SK-N-SH (cell line): ENCODE data around the gene MYO19. TPM values are rescaled to one million over a fixed set of nuclear protein-coding genes. Genes with fewer than 3 reads are reported as not detected.

Experiments
- CTCF ChIA-PET: fragments of 300-600, 350-600 bp; formaldehyde crosslinking; extraction: SDS; loops from one replicate; lab custom pipeline; 2021; lab: Yijun Ruan, JAX
- POLR2A ChIA-PET: fragments of 350-600 bp; sonication (Branson Sonifier 250); formaldehyde crosslinking; extraction: SDS; loops from one replicate; lab custom pipeline; 2020; ENCODE audit warnings: antibody characterized with exemption, inconsistent platforms; lab: Yijun Ruan, JAX
- DNase-seq: peaks from one replicate; pipeline ENCODE4 v3.0.0; 2012
- H2AFZ ChIP-seq: fragments of 200-600 bp; sonication (generic); 2 replicates; pipeline ENCODE4 v1.8.1; 2016; ENCODE audit warnings: antibody characterized with exemption, mild to moderate bottlenecking, low read depth
- H3F3A ChIP-seq: fragments of 200-600 bp; sonication (generic); replicated peaks from 2 replicates; pipeline ENCODE3; 2016; ENCODE audit warnings: antibody characterized with exemption, mild to moderate bottlenecking; ENCODE audit not compliant: insufficient read depth
- H3K27ac ChIP-seq, 2 experiments: fragments of 200-500 bp in 1 of 2; fragments of 200-600 bp in 1 of 2; sonication (Bioruptor generic) in 1 of 2; sonication (generic), shearing (Covaris generic) in 1 of 2; 2 replicates each; pipeline versions ENCODE4 v1.5.1 to v1.6.1; 2014 to 2016; ENCODE audit warnings: low read depth in 2 of 2, inconsistent platforms in 1 of 2, low read length in 1 of 2, mild to moderate bottlenecking in 1 of 2, mixed read lengths in 1 of 2
- H3K27me3 ChIP-seq: fragments of 200-600 bp; sonication (generic), shearing (Covaris generic); 2 replicates; pipeline ENCODE4 v1.6.1; 2016; ENCODE audit warnings: mixed run types; ENCODE audit not compliant: insufficient read depth
- H3K36me3 ChIP-seq, 2 experiments: fragments of 200-500 bp in 1 of 2; fragments of 200-600 bp in 1 of 2; sonication (Bioruptor generic) in 1 of 2; sonication (generic) in 1 of 2; replicated peaks in 1 of 2; 2 replicates each; pipeline versions ENCODE3 to v1.5.1; 2014 to 2016; ENCODE audit warnings: low read length in 1 of 2, mild to moderate bottlenecking in 1 of 2; ENCODE audit not compliant: insufficient read depth in 2 of 2, control insufficient read depth in 1 of 2
- H3K4me1 ChIP-seq, 2 experiments: fragments of 200-500 bp in 1 of 2; fragments of 200-600 bp in 1 of 2; sonication (Bioruptor generic) in 1 of 2; sonication (generic), shearing (Covaris generic) in 1 of 2; 2 replicates each; pipeline versions ENCODE4 v1.5.1 to v1.6.1; 2014 to 2016; ENCODE audit warnings: low read depth in 1 of 2, low read length in 1 of 2, mixed run types in 1 of 2; ENCODE audit not compliant: insufficient read depth in 2 of 2, control insufficient read depth in 1 of 2
- H3K4me2 ChIP-seq: fragments of 200-600 bp; sonication (generic), shearing (Covaris generic); 2 replicates; pipeline ENCODE4 v1.6.1; 2017; ENCODE audit warnings: mixed run types
- H3K4me3 ChIP-seq, 2 experiments: fragments of 200-500 bp in 1 of 2; fragments of 200-600 bp in 1 of 2; sonication (Bioruptor generic) in 1 of 2; sonication (generic), shearing (Covaris generic) in 1 of 2; 2 replicates each; pipeline versions ENCODE4 v1.5.1 to v1.8.1; 2014 to 2016; ENCODE audit warnings: low read depth in 2 of 2, inconsistent platforms in 1 of 2, low read length in 1 of 2, mild to moderate bottlenecking in 1 of 2, mixed read lengths in 1 of 2, moderate library complexity in 1 of 2
- H3K79me2 ChIP-seq: fragments of 200-600 bp; sonication (generic); 2 replicates; pipeline ENCODE4 v1.8.1; 2017; ENCODE audit warnings: mild to moderate bottlenecking; ENCODE audit not compliant: insufficient read depth
- H3K9ac ChIP-seq: fragments of 200-600 bp; sonication (generic); 2 replicates; pipeline ENCODE4 v1.6.1; 2017; ENCODE audit warnings: mixed run types
- H3K9me2 ChIP-seq: fragments of 200-600 bp; sonication (generic); 2 replicates; pipeline ENCODE4 v1.6.1; 2017; ENCODE audit warnings: mixed run types
- H3K9me3 ChIP-seq: fragments of 200-600 bp; sonication (generic); 2 replicates; pipeline ENCODE4 v1.6.1; 2017; ENCODE audit warnings: mixed run types, mild to moderate bottlenecking, moderate library complexity
- H4K20me1 ChIP-seq: fragments of 200-600 bp; sonication (generic); 2 replicates; pipeline ENCODE4 v1.6.1; 2017; ENCODE audit warnings: mild to moderate bottlenecking, mixed run types; ENCODE audit not compliant: insufficient read depth
- EP300 ChIP-seq, 2 experiments: IDR thresholded peaks; 2 replicates each; pipeline versions ENCODE4 v1.4.0 to v1.6.1; 2012; ENCODE audit warnings: borderline replicate concordance in 1 of 2, low read depth in 1 of 2, low read length in 1 of 2
- FOSL2 ChIP-seq: IDR thresholded peaks from 2 replicates; pipeline ENCODE4 v1.4.0; 2012; ENCODE audit warnings: low read depth, mild to moderate bottlenecking, moderate library complexity, borderline replicate concordance
- GATA2 ChIP-seq: sonication (generic); formaldehyde crosslinking; IDR thresholded peaks from 2 replicates; pipeline ENCODE4 v1.5.0; 2020; ENCODE audit warnings: mild to moderate bottlenecking, missing genetic modification reagents
- JUND ChIP-seq: IDR thresholded peaks from 2 replicates; pipeline ENCODE4 v1.4.0; 2012
- MEF2A ChIP-seq: IDR thresholded peaks from 2 replicates; pipeline ENCODE4 v1.4.0; 2012; ENCODE audit warnings: low read depth, borderline replicate concordance
- MXI1 ChIP-seq: IDR thresholded peaks from 2 replicates; pipeline ENCODE4 v1.6.1; 2012; ENCODE audit warnings: mild to moderate bottlenecking, low read depth, low read length, improper control_type of control experiment
- NFIC ChIP-seq: IDR thresholded peaks from 2 replicates; pipeline ENCODE4 v1.4.0; 2012; ENCODE audit warnings: borderline replicate concordance
- RAD21 ChIP-seq: IDR thresholded peaks from 2 replicates; pipeline ENCODE4 v1.6.1; 2012; ENCODE audit warnings: mild to moderate bottlenecking, low read length
- RFX5 ChIP-seq: IDR thresholded peaks from 2 replicates; pipeline ENCODE4 v1.6.1; 2012; ENCODE audit warnings: mild to moderate bottlenecking, improper control_type of control experiment, low read length
- SMC3 ChIP-seq: IDR thresholded peaks from 2 replicates; pipeline ENCODE4 v1.6.1; 2012; ENCODE audit warnings: low read depth, low read length, improper control_type of control experiment
- TAF1 ChIP-seq: IDR thresholded peaks from 2 replicates; pipeline ENCODE4 v1.6.1; 2012; ENCODE audit warnings: low read depth, mild to moderate bottlenecking, low read length, moderate library complexity, borderline replicate concordance
- TEAD4 ChIP-seq: IDR thresholded peaks from 2 replicates; pipeline ENCODE4 v1.4.0; 2012; ENCODE audit warnings: mild to moderate bottlenecking, borderline replicate concordance; ENCODE audit not compliant: insufficient read depth
- WGBS: methylation state at CpG from one replicate; pipeline ENCODE4 v1.1.6; 2017; ENCODE audit warnings: low lambda C conversion rate; 5-methylcytosine and 5-hydroxymethylcytosine counted together
- polyA plus RNA-seq, 3 experiments: library from polyadenylated mRNA; depleted of rRNA; stranded (reverse); fragments of >200 nt; gene quantifications; 2 replicates each; pipeline ENCODE4 v1.2.3, GENCODE V29; 2012
- TF ChIP-seq, protein P1 (sequence below): IDR thresholded peaks from 2 replicates; pipeline ENCODE4 v1.4.0; 2012; ENCODE audit warnings: low read depth
- TF ChIP-seq, protein P2 (sequence below): fragments of 150-350 bp; IDR thresholded peaks from 2 replicates; pipeline ENCODE4 v1.6.1; 2017; ENCODE audit warnings: antibody characterized with exemption, low read length, low read depth, borderline replicate concordance
- TF ChIP-seq, protein P3 (sequence below): fragments of 200-600 bp; sonication (generic); IDR thresholded peaks from 2 replicates; pipeline ENCODE4 v1.6.1; 2017; ENCODE audit warnings: antibody characterized with exemption, mild to moderate bottlenecking, moderate library complexity
- TF ChIP-seq, protein P4 (sequence below): IDR thresholded peaks from 2 replicates; pipeline ENCODE4 v1.6.1; 2012; ENCODE audit warnings: mild to moderate bottlenecking, low read depth, low read length, moderate library complexity
- TF ChIP-seq, protein P5 (sequence below): fragments of 150-350 bp; IDR thresholded peaks from 2 replicates; pipeline ENCODE4 v1.6.1; 2016; ENCODE audit warnings: mild to moderate bottlenecking, low read depth, low read length

MYO19 gene
- polyA plus RNA-seq, 1 of the 3 experiments (the other 2 are of a cell fraction): 61.6 TPM

DNA sequence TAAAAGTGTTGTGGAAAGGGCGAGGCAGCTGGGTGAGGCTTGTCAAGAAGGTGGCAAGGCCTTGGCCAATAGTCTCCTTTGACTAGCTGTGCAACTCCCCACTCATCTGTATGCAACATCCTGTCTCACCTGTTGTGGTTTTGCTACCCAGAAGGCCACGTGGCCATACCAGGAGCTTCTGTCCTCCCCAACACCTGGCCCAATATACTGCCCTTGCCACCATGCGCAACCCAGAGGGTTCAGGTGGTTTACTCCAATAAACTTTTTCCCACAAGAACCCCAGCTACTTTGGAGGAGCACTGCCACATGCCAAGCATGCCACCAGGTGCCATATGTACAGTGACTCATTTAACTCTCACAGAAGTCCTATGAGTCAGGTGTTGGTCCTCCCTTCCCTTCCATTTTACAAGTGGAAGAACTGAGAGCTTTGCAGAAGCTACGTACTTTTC lies 10.2 kb downstream of the MYO19 start:
- TF ChIP-seq TEAD4: no peak
- no peak for TF ChIP-seq GATA2
- no peak for TF ChIP-seq FOSL2
- TF ChIP-seq, protein P1, sequence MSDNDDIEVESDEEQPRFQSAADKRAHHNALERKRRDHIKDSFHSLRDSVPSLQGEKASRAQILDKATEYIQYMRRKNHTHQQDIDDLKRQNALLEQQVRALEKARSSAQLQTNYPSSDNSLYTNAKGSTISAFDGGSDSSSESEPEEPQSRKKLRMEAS: no peak
- TF ChIP-seq JUND: no peak
- TF ChIP-seq RFX5: no peak
- no peak for TF ChIP-seq SMC3
- TF ChIP-seq, protein P2, sequence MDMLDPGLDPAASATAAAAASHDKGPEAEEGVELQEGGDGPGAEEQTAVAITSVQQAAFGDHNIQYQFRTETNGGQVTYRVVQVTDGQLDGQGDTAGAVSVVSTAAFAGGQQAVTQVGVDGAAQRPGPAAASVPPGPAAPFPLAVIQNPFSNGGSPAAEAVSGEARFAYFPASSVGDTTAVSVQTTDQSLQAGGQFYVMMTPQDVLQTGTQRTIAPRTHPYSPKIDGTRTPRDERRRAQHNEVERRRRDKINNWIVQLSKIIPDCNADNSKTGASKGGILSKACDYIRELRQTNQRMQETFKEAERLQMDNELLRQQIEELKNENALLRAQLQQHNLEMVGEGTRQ: no peak
- TF ChIP-seq, protein P3, sequence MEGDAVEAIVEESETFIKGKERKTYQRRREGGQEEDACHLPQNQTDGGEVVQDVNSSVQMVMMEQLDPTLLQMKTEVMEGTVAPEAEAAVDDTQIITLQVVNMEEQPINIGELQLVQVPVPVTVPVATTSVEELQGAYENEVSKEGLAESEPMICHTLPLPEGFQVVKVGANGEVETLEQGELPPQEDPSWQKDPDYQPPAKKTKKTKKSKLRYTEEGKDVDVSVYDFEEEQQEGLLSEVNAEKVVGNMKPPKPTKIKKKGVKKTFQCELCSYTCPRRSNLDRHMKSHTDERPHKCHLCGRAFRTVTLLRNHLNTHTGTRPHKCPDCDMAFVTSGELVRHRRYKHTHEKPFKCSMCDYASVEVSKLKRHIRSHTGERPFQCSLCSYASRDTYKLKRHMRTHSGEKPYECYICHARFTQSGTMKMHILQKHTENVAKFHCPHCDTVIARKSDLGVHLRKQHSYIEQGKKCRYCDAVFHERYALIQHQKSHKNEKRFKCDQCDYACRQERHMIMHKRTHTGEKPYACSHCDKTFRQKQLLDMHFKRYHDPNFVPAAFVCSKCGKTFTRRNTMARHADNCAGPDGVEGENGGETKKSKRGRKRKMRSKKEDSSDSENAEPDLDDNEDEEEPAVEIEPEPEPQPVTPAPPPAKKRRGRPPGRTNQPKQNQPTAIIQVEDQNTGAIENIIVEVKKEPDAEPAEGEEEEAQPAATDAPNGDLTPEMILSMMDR: no peak
- no peak for TF ChIP-seq TAF1
- no peak for TF ChIP-seq MXI1
- no peak for TF ChIP-seq RAD21
- no peak for TF ChIP-seq MEF2A
- TF ChIP-seq, protein P4, sequence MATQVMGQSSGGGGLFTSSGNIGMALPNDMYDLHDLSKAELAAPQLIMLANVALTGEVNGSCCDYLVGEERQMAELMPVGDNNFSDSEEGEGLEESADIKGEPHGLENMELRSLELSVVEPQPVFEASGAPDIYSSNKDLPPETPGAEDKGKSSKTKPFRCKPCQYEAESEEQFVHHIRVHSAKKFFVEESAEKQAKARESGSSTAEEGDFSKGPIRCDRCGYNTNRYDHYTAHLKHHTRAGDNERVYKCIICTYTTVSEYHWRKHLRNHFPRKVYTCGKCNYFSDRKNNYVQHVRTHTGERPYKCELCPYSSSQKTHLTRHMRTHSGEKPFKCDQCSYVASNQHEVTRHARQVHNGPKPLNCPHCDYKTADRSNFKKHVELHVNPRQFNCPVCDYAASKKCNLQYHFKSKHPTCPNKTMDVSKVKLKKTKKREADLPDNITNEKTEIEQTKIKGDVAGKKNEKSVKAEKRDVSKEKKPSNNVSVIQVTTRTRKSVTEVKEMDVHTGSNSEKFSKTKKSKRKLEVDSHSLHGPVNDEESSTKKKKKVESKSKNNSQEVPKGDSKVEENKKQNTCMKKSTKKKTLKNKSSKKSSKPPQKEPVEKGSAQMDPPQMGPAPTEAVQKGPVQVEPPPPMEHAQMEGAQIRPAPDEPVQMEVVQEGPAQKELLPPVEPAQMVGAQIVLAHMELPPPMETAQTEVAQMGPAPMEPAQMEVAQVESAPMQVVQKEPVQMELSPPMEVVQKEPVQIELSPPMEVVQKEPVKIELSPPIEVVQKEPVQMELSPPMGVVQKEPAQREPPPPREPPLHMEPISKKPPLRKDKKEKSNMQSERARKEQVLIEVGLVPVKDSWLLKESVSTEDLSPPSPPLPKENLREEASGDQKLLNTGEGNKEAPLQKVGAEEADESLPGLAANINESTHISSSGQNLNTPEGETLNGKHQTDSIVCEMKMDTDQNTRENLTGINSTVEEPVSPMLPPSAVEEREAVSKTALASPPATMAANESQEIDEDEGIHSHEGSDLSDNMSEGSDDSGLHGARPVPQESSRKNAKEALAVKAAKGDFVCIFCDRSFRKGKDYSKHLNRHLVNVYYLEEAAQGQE: no peak
- TF ChIP-seq, protein P5, sequence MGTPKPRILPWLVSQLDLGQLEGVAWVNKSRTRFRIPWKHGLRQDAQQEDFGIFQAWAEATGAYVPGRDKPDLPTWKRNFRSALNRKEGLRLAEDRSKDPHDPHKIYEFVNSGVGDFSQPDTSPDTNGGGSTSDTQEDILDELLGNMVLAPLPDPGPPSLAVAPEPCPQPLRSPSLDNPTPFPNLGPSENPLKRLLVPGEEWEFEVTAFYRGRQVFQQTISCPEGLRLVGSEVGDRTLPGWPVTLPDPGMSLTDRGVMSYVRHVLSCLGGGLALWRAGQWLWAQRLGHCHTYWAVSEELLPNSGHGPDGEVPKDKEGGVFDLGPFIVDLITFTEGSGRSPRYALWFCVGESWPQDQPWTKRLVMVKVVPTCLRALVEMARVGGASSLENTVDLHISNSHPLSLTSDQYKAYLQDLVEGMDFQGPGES: no peak
- no peak for TF ChIP-seq NFIC
- no peak for TF ChIP-seq EP300 (IDR thresholded peaks at IDR 0.05; ENCODE audit: borderline replicate concordance in 1 of 2, low read depth in 1 of 2, low read length in 1 of 2)
- Histone ChIP-seq H3K27ac (no peak overlapping the region), H3K9me3 (no peaks in the 10 kb centered on the region), H3K27me3 (no peaks in the 10 kb centered on the region), H3K4me1 (no peaks in the 10 kb centered on the region), H2AFZ (no peak overlapping the region), H3F3A (peaks cover 10% of the 10 kb centered on the region), H3K36me3 (peaks cover 57 to 78% of the 10 kb centered on the region in 2 experiments), H4K20me1 (no peaks in the 10 kb centered on the region), H3K4me2 (no peak overlapping the region), H3K79me2 (peaks cover 10% of the 10 kb centered on the region), H3K4me3 (no peak overlapping the region), H3K9me2 (no peaks in the 10 kb centered on the region), H3K9ac (no peak overlapping the region)
- CTCF ChIA-PET: interaction anchor here (0.8 to 1.3 kb wide), 3 partner anchors 10 to 41 kb away, joined by 3 to 8 read pairs (median 5); partner anchors contain the start of genes MYO19 and PIGW
- POLR2A ChIA-PET: interaction anchor here (0.6 to 1.6 kb wide), 2 partner anchors 9 to 33 kb away, joined by 3 to 4 read pairs; no protein-coding TSS in a partner anchor
- WGBS: 92% methylated on average over 4 of the region's 4 CpGs
- no peak for DNase-seq
